ENCODE results near the gene CCDC191.

CCDC191 gene

GRCh38 chr3:113985541-113985940 is 70.8 kb downstream of the CCDC191 start:
- TF ChIP-seq CTCF (IDR thresholded peaks at IDR 0.05) = no peak

GRCh38 chr3:113983544-113983943 is 72.8 kb downstream of the CCDC191 start:
- TF ChIP-seq CTCF (IDR thresholded peaks at IDR 0.05) = no peak

GRCh38 chr3:113981803-113982202 is 74.5 kb downstream of the CCDC191 start:
- TF ChIP-seq CTCF (IDR thresholded peaks at IDR 0.05) = no peak

GRCh38 chr3:113979916-113980315 is 76.4 kb downstream of the CCDC191 start:
- TF ChIP-seq CTCF (IDR thresholded peaks at IDR 0.05) = no peak

- no peak for TF ChIP-seq CTCF (IDR thresholded peaks at IDR 0.05)
These were observed 78.5 kb downstream of the CCDC191 start for GRCh38 chr3:113977822-113978221.

GRCh38 chr3:113968986-113969385 is 87.3 kb downstream of the CCDC191 start:
- TF ChIP-seq CTCF (IDR thresholded peaks at IDR 0.05) = no peak

- no peak for TF ChIP-seq CTCF (IDR thresholded peaks at IDR 0.05)
These were observed 90.2 kb downstream of the CCDC191 start for GRCh38 chr3:113966172-113966571.

- no peak for TF ChIP-seq CTCF (IDR thresholded peaks at IDR 0.05)
These were observed 92.4 kb downstream of the CCDC191 start for GRCh38 chr3:113963879-113964278.

All from LNCAP (cell line).